Measurements from ENCODE around the gene OBSL1.

DNA sequence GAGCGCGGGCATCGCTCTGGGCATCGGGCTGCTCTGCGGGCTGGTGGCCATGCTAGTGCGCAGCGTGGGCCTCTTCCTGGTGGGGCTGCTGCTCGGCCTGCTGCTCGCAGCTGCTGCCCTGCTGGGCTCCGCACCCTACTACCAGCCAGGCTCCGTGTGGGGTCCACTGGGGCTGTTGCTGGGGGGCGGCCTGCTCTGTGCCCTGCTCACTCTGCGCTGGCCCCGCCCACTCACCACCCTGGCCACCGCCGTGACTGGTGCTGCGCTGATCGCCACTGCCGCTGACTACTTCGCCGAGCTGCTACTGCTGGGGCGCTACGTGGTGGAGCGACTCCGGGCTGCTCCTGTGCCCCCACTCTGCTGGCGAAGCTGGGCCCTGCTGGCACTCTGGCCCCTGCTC lies 23.7 kb downstream of the OBSL1 start:
- TF ChIP-seq, protein P1, sequence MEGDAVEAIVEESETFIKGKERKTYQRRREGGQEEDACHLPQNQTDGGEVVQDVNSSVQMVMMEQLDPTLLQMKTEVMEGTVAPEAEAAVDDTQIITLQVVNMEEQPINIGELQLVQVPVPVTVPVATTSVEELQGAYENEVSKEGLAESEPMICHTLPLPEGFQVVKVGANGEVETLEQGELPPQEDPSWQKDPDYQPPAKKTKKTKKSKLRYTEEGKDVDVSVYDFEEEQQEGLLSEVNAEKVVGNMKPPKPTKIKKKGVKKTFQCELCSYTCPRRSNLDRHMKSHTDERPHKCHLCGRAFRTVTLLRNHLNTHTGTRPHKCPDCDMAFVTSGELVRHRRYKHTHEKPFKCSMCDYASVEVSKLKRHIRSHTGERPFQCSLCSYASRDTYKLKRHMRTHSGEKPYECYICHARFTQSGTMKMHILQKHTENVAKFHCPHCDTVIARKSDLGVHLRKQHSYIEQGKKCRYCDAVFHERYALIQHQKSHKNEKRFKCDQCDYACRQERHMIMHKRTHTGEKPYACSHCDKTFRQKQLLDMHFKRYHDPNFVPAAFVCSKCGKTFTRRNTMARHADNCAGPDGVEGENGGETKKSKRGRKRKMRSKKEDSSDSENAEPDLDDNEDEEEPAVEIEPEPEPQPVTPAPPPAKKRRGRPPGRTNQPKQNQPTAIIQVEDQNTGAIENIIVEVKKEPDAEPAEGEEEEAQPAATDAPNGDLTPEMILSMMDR (IDR thresholded peaks at IDR 0.05; ENCODE audit: extremely low read depth in 1 of 2, insufficient read depth in 1 of 2, low read depth in 1 of 2, low read length in 2 of 2), result no peak
- TF ChIP-seq EZH2 (IDR thresholded peaks at IDR 0.05; ENCODE audit: borderline replicate concordance, low read depth, low read length, severe bottlenecking), result no peak
- no peak for TF ChIP-seq FOS (IDR thresholded peaks at IDR 0.05; ENCODE audit: borderline replicate concordance, insufficient read depth, low read length)
- TF ChIP-seq MYC (IDR thresholded peaks at IDR 0.05; ENCODE audit: low read depth, low read length), result no peak

Data from endothelial cell of umbilical vein (primary cell).